Esophagus muscularis mucosa (tissue), 4 donors: ENCODE measurements around the gene CDH6. TPM values are rescaled to one million over a fixed set of nuclear protein-coding genes. Genes with fewer than 3 reads are reported as not detected.

Experiments
- DNase-seq: peaks from one replicate; pipeline ENCODE4 v3.0.0-alpha.2; 2017; ENCODE audit errors: extremely low spot score
- H3K27ac ChIP-seq, 4 donors: fragments of 200-600 bp; sonication (generic); replicated peaks in 1 of 4; 1 replicate in 3 of 4; 2 replicates in 1 of 4; pipeline ENCODE4 v1.5.1; 2016 to 2019; ENCODE audit warnings: mild to moderate bottlenecking in 1 of 4
- H3K27me3 ChIP-seq, 4 donors: fragments of 200-600 bp; sonication (generic); one replicate each; pipeline versions ENCODE4 v1.5.1 to v1.6.0; 2016 to 2019
- H3K36me3 ChIP-seq, 4 donors: fragments of 200-600 bp; sonication (generic); one replicate each; pipeline ENCODE4 v1.5.1; 2016 to 2019
- H3K4me1 ChIP-seq, 4 donors: fragments of 200-600 bp; sonication (generic); one replicate each; pipeline ENCODE4 v1.5.1; 2016 to 2019
- H3K4me3 ChIP-seq, 4 donors: fragments of 200-600 bp; sonication (generic); 1 replicate in 2 of 4; 2 replicates in 2 of 4; pipeline ENCODE4 v1.5.1; 2016 to 2019; ENCODE audit warnings: mild to moderate bottlenecking in 4 of 4, moderate library complexity in 1 of 4
- H3K9me3 ChIP-seq, 4 donors: fragments of 200-600 bp; sonication (generic); 1 replicate in 3 of 4; 2 replicates in 1 of 4; pipeline ENCODE4 v1.5.1; 2016 to 2019
- CTCF ChIP-seq, 3 experiments: fragments of 200-600 bp in 2 of 3; fragments of 450-650 bp in 1 of 3; sonication (generic) in 2 of 3; IDR thresholded peaks; one replicate each; pipeline ENCODE4 v1.5.1; 2017 to 2019; ENCODE audit warnings: antibody characterized with exemption in 3 of 3, mild to moderate bottlenecking in 2 of 3, moderate library complexity in 1 of 3
- EP300 ChIP-seq: sonication (generic); formaldehyde crosslinking; IDR thresholded peaks from one replicate; pipeline ENCODE4 v1.6.1; 2017; ENCODE audit warnings: antibody characterized with exemption
- POLR2A ChIP-seq: fragments of 450-650 bp; IDR thresholded peaks from one replicate; pipeline ENCODE4 v1.6.1; 2017; ENCODE audit warnings: antibody characterized with exemption, moderate library complexity, mild to moderate bottlenecking, low read depth
- POLR2AphosphoS5 ChIP-seq, 2 donors: sonication (generic); formaldehyde crosslinking; IDR thresholded peaks; one replicate each; pipeline ENCODE4 v1.6.1; 2017; ENCODE audit warnings: antibody characterized with exemption in 2 of 2
- WGBS: methylation state at CpG from one replicate; pipeline ENCODE4 v1.1.5; 2018; 5-methylcytosine and 5-hydroxymethylcytosine counted together
- intact Hi-C: fragments of 100-400 bp; cut with DNase I; formaldehyde crosslinking; loops from one replicate; pipeline ENCODE4 v1.15.1; 2023
- total RNA-seq, 4 donors: library from RNA; depleted of rRNA; stranded (reverse); fragments of >200 nt; gene quantifications; one replicate each; pipeline versions ENCODE4 v1.1.0 to v1.2.1, GENCODE V29; 2016

The CDH6 gene
- total RNA-seq, 4 donors from 2014 or later = 0.83 to 5.3 (median 3.9) TPM

- 58% methylated on average over 3 of the region's 3 CpGs for WGBS
- H3K4me3 ChIP-seq = no peak overlapping the region
- DNase-seq = no peak
- TF ChIP-seq EP300 (no peak), POLR2A (no peak), POLR2AphosphoS5 (IDR thresholded peaks at IDR 0.05) (no peak), CTCF (IDR thresholded peaks at IDR 0.05) (no peak)
- no peak overlapping the region for H3K27ac ChIP-seq
- no peaks in the 10 kb centered on the region for H3K36me3 ChIP-seq
- H3K27me3 ChIP-seq = no peaks in the 10 kb centered on the region
- H3K9me3 ChIP-seq = no peaks in the 10 kb centered on the region
- no peaks in the 10 kb centered on the region for H3K4me1 ChIP-seq
- intact Hi-C loops = no loop called here
Observed at GRCh38 chr5:31214229-31214628, 20.7 kb downstream of the CDH6 start.

- Histone ChIP-seq H3K9me3 (no peaks in the 10 kb centered on the region), H3K27ac (no peak overlapping the region), H3K4me3 (no peak overlapping the region), H3K4me1 (no peaks in the 10 kb centered on the region), H3K27me3 (no peaks in the 10 kb centered on the region), H3K36me3 (no peaks in the 10 kb centered on the region)
- intact Hi-C loops = no loop called here
- TF ChIP-seq POLR2A = no peak
- no peak for TF ChIP-seq EP300
- no peak for TF ChIP-seq CTCF (IDR thresholded peaks at IDR 0.05)
- no peak for TF ChIP-seq POLR2AphosphoS5 (IDR thresholded peaks at IDR 0.05)
- DNase-seq = no peak
Observed at GRCh38 chr5:31215236-31215635, 21.8 kb downstream of the CDH6 start.

- WGBS = 92% methylated on average over 2 of the region's 2 CpGs
- no peak for DNase-seq
- no peaks in the 10 kb centered on the region for H3K9me3 ChIP-seq
- no peaks in the 10 kb centered on the region for H3K36me3 ChIP-seq
- no peak overlapping the region for H3K4me3 ChIP-seq
- no peak overlapping the region for H3K27ac ChIP-seq
- no peaks in the 10 kb centered on the region for H3K27me3 ChIP-seq
- H3K4me1 ChIP-seq = no peaks in the 10 kb centered on the region
- intact Hi-C loops = no loop called here
- TF ChIP-seq POLR2AphosphoS5 (IDR thresholded peaks at IDR 0.05) = no peak
- TF ChIP-seq EP300 = no peak
- no peak for TF ChIP-seq POLR2A
- TF ChIP-seq CTCF (IDR thresholded peaks at IDR 0.05) = no peak
Observed at GRCh38 chr5:31217446-31217845, 24.0 kb downstream of the CDH6 start.

- Histone ChIP-seq H3K4me3 (no peak overlapping the region), H3K27ac (no peak overlapping the region), H3K36me3 (no peaks in the 10 kb centered on the region), H3K4me1 (no peaks in the 10 kb centered on the region), H3K9me3 (no peaks in the 10 kb centered on the region), H3K27me3 (no peaks in the 10 kb centered on the region)
- no peak for DNase-seq
- intact Hi-C loops = no loop called here
- 84% methylated on average over 3 of the region's 3 CpGs for WGBS
- no peak for TF ChIP-seq POLR2AphosphoS5 (IDR thresholded peaks at IDR 0.05)
- TF ChIP-seq POLR2A = no peak
- TF ChIP-seq CTCF (IDR thresholded peaks at IDR 0.05) = no peak
- TF ChIP-seq EP300 = no peak
Observed at GRCh38 chr5:31218978-31219377, 25.5 kb downstream of the CDH6 start.

- 62% methylated on average over 3 of the region's 3 CpGs for WGBS
- TF ChIP-seq EP300 = no peak
- no peak for TF ChIP-seq CTCF (IDR thresholded peaks at IDR 0.05)
- TF ChIP-seq POLR2AphosphoS5 (IDR thresholded peaks at IDR 0.05) = no peak
- no peak for TF ChIP-seq POLR2A
- no peak overlapping the region for H3K27ac ChIP-seq
- DNase-seq = no peak
- H3K9me3 ChIP-seq = no peaks in the 10 kb centered on the region
- H3K4me3 ChIP-seq = no peak overlapping the region
- intact Hi-C loops = no loop called here
- H3K4me1 ChIP-seq = no peaks in the 10 kb centered on the region
- H3K36me3 ChIP-seq = no peaks in the 10 kb centered on the region
- no peaks in the 10 kb centered on the region for H3K27me3 ChIP-seq
Observed at GRCh38 chr5:31221001-31221400, 27.5 kb downstream of the CDH6 start.
